Stimulated activated CD8-positive, alpha-beta memory T cell treated with anti-CD3 and anti-CD28 coated beads, Interleukin-15, amount 100 ng/mL, for 4 hours (primary cell): ENCODE measurements around the gene EXOC2.
"Not testable (repeated sequence)": the region's sequence is repeated elsewhere in the genome, so short reads cannot be mapped to it uniquely, and the experiment has no call there.

ENCODE experiments used
- DNase-seq, 2 donors: peaks; one replicate each; pipeline ENCODE4 v3.0.0-alpha.2; 2020; ENCODE audit warnings: low read depth in 2 of 2

Gene EXOC2

DNA sequence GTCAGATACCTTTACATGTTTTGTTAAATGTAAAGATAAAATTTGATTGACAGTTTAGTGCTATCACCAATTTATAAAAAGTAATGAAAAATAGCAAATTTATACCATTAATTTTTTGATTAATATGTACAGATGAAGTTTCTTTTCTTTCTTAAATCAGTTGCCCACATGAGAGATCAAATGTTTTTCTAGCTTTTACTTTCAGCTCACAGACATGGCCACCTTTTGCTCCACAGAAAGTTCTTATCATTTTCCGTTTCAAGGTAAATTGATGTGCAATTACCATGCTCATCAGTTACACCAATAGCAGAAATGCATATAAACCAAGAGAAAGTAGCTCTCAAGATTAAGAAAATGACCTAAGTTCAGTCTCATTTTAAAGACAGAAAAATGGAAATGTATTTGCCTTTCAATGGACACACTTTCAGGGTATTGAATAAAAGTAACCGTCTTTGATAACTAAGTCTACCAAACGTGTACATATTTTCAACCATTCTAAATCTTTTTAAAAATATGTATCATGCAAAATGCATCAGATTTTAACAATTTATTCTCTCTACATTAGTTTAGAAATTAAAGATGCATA lies 16.6 kb upstream of the EXOC2 start:
- DNase-seq: no peak

DNA sequence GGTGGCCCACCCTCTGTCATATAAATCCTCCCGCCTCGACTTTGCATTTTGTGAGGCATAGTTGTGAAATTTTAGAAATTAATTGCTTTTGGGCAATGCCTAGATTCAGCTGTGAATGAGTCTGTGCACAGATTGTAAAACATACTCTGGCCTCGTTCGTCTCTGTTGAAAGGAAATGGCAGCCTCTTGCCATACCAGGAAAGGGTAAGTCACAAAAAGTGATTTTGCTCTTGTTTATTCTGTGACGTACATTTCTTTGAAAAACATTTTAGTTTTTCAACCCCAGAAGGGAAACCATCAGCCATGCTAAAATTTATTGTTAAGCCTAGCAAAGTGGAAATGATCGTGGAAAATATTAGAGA lies 15.3 kb upstream of the EXOC2 start:
- DNase-seq: no peak

DNA sequence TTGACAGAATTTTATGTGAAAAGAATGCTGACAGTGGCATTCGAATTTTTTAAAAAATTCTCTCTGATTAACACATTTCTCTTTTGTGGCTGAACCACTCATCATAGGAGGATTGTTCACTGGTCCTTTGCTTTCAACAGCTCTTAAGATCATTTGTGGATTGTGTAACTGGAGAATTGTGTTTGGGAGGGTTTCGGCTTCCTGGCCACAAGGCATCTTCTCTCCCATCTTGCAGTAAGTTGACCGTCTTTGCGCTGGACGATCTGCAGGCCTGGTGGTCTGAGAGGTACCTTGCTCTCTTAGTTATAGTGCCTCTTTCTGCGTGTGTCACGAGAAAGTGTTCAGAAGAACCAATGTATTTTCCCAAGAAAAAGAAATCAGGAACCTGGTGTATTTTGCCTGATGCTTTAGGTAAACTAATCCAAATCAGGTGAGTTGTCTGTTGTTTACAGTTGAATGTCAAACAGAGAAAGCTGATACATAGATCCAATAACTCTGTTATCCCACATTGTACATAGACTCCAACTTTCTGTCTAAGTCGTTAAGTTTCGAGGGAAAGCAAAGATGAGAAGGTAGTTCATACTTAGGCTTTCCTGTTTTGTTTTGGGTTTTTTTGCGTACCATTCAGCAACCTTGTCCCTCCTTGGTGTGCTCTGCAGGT lies 14.8 kb upstream of the EXOC2 start:
- DNase-seq: no peak

DNA sequence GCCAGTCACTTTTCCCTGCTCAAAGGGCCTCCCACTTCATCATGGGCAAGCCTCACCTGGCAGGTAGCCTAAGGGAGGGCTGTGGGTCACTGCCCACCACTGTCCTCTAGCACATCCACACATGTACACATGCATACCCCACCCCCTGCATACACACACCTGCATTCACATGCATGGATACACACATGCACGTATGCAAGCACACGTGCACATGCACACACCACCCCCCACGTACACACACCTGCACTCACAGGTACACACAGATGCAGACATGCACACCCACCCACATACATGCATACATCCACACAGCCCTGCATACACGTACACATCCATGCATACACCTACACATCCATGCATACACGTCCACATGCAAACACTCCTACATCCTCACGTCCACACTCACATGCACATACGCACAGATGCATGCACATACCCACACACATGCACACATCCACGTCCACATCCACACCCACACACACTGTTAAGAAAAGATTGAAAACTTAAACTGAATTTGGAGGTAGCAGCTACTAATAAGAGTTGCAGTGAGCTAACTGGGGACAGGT lies 14.0 kb upstream of the EXOC2 start:
- no peak for DNase-seq

DNA sequence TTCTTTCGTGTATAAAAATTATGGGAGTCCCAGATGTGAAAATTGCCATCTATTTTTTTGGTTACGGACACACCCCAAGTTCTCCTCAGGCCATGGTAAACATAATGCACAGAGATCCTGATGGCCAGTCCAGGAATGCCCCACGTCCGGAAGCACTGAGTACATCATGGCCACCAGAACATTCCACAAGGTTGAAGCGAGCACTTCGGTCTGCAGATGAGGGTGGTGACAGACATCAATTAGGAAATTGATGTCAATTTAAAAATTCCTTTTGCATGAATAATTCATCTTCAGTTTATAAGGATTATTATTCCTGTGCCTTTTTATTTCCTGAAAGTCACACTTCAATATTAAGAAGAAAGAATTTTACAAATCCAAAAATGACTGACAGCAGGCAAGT lies 13.2 kb upstream of the EXOC2 start:
- DNase-seq: no peak

DNA sequence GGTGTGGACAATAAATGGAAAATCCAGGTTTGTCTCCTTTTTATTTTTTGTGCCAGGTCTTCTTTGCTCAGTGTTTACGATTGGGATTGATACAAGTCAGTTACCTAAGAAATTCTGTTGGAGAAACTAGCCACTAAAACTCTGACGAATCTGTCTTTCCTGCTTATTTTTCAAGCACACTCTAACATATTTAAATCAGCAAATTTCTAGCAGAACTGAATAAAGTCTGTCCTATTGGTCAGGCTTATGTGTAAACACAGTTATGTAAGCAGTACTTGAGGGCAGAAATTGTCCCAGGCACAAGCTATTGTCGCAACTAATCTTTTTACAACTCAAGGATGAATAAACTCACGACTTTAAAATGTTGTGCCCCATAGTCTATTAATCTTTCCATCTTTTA lies 12.1 kb upstream of the EXOC2 start:
- DNase-seq: no peak

DNA sequence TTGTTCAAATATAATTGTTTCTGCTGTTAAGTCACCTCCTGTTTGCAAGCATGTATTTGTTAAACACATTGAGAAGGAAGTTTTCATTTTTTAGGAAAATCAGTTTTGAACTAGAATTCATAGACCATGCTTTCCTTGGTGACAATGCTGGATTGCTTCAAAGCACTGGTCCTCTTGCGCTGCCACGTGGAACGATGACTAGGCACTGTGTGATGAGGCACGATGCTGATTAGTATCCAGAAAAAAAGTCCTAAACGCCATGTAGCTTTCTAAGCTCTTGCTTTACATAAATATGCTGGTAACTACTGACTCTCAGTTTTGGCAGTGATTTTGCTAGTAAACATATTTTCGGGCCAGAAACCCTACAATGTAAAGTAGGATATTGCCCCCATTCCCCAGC lies 11.1 kb upstream of the EXOC2 start:
- DNase-seq: no peak

DNA sequence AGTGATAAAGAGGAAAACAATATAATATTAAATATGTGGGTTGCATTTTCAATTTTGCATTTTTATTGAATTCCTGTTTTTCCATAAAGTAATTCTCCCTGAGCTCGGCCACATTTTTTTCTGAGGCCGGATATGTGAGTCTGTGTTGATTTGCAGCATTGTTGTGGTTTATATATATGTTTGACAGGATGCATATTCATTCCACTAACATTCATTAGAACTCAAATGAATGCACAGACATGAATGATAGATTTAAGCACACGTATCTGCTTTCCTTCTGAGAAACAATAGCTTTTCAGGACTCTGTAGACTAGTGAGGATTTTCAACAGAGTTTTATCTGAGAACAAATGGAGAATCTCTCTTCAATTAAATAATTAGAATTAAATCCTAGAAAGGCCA lies 10.6 kb upstream of the EXOC2 start:
- DNase-seq: no peak

DNA sequence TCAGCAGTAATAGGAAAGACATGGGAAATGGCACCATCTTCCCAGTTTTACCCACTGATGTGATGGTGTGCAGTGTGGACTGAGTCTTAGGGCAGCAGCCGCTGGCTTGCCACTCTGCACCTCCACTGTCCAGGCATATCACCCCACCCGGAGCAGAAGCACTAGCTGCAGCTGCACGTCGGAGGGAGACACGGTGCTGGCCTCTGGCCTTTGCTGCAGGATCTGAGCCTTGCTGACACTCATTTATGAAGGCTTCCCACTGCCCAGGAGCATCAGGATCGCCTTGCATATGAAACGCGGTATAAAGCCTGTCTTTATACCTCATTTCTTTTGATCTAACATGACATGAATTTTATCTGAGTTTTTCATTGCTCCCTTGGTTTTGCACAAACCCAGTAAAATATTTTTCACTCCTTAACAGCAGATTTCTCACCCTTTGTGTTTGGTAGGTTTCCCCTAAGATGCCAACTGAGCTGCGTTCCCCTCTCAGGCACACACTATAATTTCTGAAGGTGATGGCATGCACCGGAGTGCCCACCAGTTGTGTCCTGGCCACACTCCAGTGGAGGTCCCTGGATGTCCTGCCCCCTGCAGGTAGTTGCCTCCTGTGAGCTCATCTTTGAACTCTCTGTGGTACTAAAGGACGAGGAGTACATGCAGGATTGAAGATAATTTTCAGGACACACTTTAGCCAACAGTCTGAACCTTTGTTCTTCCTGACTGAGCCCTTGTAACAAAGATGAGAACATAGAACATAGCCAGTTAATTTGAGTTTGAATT lies 9.0 kb upstream of the EXOC2 start:
- DNase-seq: no peak

DNA sequence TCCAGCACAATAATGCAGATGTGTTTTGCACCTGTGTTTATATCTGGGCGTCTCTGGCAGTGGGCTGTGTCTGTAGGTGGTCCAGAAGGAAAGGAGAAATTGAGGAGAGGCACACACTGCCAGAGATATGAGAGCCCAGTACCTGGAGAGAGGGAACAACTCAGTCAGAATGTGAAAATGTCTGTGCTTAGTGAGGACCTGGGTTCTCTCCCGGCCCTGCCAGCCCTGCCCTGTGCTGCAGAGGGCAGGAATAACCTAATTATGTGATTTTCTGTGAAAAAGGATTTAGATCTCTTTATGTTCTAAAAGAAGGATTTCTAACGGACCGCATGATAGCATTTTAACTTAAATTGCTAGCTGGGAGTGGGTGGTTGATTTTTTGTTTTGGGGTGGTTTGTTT lies 8.3 kb upstream of the EXOC2 start:
- DNase-seq: no peak

DNA sequence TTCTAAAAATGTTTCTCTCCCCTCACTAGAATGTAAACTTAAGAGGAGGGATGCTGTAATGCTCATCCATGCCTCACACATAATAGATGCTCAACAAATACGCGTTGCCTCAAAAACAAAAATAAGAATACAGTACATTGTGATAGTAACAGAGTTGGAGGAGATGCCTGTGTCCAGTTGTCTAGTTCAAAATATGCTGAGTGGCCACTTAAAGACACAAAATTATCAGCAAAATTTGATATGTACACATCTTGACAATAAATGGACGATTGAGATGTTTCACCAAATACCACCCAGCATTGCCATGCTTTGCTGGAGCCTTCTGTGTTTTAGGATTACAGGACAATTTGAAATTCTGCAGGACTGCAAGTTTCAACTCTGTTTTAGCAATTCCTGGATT lies 7.6 kb upstream of the EXOC2 start:
- DNase-seq: no peak

DNA sequence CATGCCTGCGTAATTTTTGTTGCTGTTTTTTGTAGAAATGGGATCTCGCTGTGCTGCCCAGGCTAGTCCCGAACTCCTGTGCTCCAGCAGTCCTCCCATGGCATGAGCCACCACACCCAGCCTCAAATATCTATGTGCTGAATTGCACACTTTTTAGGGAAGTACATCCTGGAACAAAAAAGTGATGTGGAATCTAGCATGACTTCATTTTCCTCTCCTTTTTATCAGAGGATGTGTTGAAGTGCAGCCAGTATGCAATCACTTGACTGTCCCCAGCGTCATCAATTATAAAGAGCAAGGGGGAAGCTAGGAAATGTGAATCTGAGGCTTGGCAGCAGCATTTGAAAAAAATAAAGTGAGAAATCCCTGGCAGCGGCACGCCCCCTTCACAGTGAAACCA lies 6.4 kb upstream of the EXOC2 start:
- DNase-seq: no peak

DNA sequence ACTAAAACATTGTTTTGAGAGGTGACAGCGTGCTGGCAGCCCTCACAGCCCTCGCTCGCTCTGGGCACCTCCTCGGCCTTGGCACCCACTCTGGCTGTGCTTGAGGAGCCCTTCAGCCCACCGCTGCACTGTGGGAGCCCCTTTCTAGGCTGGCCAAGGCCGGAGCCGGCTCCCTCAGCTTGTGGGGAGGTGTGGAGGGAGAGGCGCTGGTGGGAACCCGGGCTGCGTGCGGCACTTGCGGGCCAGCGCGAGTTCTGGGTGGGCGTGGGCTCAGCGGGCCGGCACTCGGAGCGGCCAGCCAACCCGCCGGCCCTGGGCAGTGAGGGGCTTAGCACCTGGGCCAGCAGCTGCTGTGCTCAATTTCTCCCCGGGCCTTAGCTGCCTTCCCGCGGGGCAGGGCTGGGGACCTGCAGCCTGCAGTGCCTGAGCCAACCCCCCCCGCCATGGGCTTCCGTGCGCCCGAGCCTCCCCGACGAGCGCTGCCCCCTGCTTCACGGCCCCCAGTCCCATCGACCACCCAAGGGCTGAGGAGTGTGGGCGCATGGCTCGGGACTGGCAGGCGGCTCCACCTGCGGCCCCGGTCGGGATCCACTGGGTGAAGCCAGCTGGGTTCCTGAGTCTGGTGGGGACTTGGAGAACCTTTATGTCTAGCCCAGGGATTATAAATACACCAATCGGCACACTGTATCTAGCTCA lies 1.6 kb upstream of the EXOC2 start:
- DNase-seq: not testable (repeated sequence)

DNA sequence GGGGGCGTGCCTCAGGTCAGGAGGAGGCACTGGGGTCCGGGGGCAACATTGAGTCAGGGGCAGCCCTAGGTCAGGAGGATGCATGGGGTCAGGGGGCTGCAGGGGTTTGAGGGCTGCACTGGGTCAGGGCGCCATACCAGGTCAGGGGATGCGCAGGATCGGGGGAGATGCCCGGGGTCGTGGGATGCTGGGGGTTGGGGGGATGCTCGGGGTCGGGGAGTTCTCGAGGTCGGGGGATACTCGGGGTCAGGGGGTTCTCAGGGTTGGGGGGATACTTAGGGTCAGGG lies 727 bp upstream of the EXOC2 start:
- no peak for DNase-seq

DNA sequence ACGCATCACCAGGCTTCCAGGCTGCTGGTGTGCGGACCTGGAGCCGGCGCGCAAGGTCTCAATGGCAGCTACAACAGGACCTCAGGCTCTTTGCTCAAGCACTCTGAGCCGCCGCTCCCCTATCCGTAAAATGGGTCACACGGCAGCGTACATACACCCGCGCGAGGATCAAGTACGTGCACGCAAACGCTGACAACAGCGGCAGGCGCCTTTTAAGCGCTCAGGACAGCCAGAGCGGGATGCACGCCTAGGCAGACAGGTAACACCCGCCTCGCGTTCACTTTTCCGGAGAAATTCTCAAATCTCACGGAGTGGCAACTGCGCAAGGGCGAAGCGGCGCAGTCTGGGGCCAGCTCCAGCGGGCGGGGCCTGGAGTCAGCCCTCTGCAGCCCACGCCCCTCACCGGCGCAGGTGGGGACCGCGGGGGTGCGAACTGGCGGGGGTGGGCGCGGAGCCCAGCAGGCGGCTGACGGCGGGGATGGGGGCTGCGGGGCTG lies 535 bp downstream of the EXOC2 start:
- peak; percentile 59 to 66 for DNase-seq

DNA sequence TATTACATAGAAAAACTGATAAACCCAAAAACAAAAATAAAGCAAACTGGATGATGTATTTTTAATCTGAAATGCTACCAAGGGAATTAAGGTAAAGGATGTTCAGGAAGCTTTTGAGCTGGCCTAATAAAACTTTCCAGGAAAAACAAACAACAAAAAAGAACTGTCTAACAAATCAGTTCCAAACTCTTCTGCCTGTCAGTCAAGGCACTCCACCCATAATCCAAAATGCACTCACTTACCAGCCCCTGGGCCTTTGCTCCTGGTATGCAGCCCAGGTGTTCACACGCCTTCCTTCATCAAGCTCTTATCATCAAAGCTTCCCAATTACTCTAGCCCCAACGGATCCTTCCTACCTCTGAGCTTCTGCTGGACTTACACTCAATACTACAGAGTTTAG lies 3.7 kb downstream of the EXOC2 start:
- DNase-seq: no peak

DNA sequence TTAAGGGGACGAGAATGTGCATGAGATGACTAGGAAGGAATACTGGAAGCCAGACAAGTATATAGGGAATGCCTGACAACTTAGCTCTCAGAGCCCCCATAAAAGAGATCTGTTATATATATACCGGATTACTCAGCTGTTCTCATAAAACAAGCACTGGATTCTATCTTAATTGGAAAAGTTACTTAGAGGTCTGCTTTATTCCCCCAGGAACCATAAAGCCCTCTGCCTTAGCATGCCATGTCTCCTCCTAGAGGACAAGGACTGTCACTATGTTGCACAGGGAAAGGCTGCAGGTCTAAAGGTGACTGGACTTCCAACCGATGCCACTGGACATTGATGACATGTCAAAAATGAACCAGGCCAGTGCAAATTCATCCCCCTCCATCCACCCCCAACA lies 6.4 kb downstream of the EXOC2 start:
- DNase-seq: no peak

DNA sequence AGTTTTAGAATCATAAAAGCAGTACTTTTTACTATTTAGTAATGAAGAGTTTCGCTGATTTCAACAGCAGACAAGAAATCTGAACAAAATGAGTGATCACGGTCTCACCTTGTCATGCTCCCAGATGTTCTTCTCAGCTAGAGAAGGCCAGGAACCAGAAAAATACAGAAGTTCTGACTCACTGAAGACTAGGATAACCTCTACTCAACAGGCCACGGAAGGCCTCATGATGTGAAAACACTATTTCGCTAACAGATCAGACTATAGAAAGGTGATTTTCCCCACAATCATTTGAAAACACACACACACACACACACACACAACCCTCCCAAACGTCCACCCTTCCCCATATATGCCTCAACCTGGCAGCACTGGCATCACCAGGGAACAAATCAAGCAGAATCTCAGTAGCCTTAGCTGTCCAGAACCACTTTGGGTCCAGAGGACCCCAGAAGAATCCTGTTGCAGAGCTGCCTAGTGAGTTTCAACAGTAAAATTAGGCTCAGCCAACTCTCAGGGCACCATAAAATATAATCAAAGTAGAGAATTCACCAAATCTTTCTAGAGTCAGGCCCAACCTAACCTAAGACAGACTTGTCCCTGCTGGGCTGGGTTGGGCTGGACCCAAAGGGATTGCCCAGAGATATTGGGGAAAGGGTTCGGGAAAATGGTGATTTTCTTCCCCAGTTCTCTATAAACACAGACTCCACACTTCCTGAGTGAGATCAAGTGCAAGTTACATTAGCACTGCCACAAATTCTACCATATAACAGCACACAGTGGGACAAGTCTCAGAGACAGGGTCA lies 7.9 kb downstream of the EXOC2 start:
- no peak for DNase-seq

DNA sequence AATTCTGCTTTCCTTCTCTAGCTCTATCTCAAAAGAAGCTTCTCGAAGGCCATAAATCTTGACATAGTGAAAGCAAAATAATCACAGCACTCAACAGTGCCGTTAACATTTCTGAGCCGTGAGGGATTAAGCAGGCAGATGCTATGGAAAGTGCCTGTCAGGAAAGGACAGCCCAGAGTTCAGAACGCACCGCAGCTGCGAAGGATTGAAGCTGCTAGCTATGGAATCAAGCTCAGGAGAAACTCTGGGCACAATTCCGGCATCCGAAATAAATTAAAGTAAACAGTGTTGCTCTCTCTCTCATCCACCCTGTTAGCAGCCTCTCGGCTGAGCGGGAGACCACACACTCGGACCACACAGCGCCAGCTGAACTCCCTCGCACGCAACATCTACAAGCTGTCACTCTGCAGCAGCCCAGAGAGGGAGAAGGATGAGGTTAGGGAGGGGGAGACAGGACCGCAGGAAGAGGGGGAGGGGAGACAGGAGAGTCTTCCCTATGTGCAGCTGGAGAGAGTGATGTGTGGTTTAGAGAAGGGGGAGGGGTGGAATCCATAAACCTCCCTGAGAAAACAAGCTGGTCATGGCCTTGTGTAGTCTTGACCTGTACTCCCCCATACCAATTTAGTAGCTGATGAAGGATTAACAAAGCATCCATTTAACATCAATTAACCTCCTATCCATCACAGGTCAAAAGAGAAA lies 9.0 kb downstream of the EXOC2 start:
- DNase-seq: no peak

DNA sequence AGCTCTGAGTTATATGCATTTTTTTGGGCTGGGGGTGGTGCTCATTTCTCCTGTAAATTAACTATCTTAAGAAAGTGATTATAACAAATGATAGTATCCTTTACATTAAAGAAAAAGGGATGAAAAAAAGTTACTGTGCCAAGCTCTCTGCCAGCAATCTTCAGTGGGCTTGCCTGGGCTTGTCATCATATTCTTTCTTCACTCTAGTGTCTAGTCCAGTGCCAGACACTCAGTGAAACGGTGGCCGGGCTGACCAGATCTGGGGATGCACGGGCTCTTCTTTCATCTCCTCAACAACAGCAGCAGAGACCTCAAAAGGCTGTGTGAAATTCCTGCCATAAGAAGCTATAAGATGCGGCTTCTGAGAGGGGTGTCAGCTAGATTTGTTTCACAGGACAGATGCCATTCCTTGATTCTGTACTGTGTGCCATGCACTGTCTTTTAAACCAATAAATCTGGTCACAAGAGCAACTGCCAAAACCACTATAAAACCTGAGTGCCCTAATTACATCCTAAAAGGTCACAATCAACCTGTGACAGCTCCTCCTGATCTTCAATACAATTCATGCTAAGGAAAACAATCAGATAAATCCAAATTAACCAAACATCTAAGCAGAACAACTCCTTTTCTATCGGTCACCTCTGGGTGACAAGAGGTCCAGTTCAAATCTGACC lies 12.1 kb downstream of the EXOC2 start:
- DNase-seq: no peak
